GM13977 (cell line): ENCODE data around the gene C3orf80.
A peak's percentile ranks its signal among the peaks of the same experiment; 100 is the strongest.
"Not testable (repeated sequence)": the region's sequence is repeated elsewhere in the genome, so short reads cannot be mapped to it uniquely, and the experiment has no call there.

Experiments
- DNase-seq: peaks from one replicate; pipeline ENCODE4 v3.0.0; 2012; ENCODE audit warnings: low spot score
- in situ Hi-C: fragments of 300-500 bp; cut with MboI; formaldehyde crosslinking; loops from one replicate; pipeline ENCODE4 v1.12.0; 2022; ENCODE audit warnings: low sequenced_read_pairs, low pct_unique_long_range_greater_than_20kb, mixed read lengths, inconsistent platforms; ENCODE audit not compliant: unreplicated experiment
- TF ChIP-seq, protein P1 (sequence below): IDR thresholded peaks from 2 replicates; pipeline ENCODE4 v1.5.1; 2012; ENCODE audit warnings: mild to moderate bottlenecking, control low read depth; ENCODE audit not compliant: insufficient read depth; ENCODE audit errors: extremely low read depth, missing control alignments

The C3orf80 gene

DNA sequence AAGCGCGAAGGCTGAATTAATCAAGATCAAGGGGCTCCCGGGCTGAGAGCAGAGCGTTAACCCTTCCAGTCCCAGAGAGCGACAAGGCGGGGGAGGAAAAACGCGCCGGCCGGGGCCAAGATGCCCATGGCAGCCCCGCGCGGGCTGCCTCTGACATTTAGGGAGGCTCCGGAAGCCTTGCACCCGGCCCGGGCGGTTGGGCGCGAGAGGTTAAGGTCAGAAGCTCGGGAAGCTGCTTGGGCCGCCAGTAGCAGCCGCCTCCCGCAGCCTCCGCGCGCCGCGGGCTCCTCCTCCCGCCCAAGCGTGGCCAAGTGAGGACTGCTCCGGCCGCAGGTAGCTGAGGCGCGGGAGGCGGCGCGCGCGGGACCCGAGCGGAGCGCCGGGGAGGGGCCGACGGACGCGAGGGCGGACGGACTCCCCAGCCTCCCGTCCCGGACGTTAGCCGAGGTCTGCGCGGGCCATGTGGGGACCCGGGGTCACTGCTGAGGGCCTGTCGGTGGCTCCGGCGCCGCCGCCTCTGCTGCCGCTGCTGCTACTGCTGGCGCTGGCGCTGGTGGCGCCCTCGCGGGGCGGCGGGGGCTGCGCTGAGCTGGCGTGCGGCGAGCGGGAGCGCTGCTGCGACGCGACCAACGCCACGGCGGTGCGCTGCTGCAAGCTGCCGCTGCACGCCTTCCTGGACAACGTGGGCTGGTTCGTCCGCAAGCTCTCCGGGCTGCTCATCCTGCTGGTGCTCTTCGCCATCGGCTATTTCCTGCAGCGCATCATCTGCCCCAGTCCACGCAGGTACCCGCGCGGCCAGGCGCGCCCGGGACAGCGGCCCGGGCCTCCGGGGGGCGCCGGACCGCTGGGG, at the start of gene C3orf80:
TSS of gene C3orf80 (plus strand) at position 247 of the 850 bp plus-strand sequence. CDS start at position 461, 214 bp downstream.
- peak; percentile 73 for DNase-seq
- in situ Hi-C loops: no loop called here
- TF ChIP-seq, protein P1, sequence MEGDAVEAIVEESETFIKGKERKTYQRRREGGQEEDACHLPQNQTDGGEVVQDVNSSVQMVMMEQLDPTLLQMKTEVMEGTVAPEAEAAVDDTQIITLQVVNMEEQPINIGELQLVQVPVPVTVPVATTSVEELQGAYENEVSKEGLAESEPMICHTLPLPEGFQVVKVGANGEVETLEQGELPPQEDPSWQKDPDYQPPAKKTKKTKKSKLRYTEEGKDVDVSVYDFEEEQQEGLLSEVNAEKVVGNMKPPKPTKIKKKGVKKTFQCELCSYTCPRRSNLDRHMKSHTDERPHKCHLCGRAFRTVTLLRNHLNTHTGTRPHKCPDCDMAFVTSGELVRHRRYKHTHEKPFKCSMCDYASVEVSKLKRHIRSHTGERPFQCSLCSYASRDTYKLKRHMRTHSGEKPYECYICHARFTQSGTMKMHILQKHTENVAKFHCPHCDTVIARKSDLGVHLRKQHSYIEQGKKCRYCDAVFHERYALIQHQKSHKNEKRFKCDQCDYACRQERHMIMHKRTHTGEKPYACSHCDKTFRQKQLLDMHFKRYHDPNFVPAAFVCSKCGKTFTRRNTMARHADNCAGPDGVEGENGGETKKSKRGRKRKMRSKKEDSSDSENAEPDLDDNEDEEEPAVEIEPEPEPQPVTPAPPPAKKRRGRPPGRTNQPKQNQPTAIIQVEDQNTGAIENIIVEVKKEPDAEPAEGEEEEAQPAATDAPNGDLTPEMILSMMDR: peak; percentile 42

DNA sequence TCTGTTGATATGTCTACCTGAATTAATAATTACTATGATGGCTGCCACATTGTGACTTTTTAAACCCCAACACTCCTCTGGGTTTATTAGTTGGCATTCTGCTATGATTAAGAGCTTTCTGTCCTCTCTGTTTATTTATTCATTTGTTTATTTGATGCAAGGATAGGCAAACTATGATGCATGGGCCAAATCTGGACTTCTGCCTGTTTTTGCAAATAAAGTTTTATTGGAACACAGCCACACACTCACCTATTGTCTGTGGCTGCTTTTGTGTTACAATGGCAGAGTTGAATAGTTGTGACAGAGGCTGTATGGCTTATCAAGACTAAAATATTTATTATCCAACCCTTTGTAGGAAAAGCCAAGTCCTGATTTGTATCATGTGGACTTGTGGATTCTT, 48.3 kb upstream of the C3orf80 start:
- in situ Hi-C loops: no loop called here
- DNase-seq: no peak
- TF ChIP-seq, protein P1: no peak

DNA sequence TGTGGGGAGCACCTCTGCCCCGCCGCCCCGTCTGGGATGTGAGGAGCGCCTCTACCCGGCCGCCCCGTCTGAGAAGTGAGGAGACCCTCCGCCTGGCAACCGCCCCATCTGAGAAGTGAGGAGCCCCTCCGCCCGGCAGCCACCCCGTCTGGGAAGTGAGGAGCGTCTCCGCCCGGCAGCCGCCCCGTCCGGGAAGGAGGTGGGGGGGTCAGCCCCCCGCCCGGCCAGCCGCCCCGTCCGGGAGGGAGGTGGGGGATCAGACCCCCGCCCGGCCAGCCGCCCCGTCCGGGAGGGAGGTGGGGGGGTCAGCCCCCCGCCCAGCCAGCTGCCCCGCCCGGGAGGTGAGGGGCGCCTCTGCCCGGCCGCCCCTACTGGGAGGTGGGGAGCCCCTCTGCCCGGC, 46.6 kb upstream of the C3orf80 start:
- DNase-seq, in situ Hi-C loops: not testable (repeated sequence)

DNA sequence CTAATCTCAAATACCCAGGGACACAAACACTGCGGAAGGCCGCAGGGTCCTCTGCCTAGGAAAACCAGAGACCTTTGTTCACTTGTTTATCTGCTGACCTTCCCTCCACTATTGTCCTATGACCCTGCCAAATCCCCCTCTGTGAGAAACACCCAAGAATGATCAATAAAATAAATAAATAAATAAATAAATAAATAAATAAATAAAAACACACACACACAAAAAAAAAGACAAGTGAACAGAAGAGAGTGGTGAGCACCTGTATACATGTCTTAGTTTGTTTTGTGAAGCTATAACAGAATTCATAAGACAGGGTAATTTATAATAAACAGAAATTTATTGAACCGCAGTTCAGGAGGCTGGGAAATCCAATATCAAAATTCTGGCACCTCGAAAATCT, 45.8 kb upstream of the C3orf80 start:
- in situ Hi-C loops, DNase-seq: not testable (repeated sequence)

DNA sequence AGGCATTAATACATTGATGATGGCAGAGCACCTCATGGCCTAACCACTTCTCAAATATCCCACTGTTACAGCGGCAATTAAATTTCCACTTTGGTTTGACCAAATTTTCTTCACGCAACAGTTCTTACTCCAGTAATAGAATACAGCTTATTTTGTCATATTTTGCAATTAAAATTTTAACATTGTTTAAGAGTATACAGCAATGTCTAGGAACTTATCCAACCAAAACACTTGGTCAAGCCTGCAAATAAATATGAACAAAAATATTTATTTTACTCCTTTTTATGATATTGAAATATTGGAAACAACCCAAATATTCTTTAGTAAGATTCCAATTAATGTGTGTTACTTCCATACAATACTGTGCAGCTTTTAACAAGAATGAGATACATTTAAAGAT, 45.3 kb upstream of the C3orf80 start:
- no peak for DNase-seq
- TF ChIP-seq, protein P1: no peak
- in situ Hi-C loops: no loop called here

DNA sequence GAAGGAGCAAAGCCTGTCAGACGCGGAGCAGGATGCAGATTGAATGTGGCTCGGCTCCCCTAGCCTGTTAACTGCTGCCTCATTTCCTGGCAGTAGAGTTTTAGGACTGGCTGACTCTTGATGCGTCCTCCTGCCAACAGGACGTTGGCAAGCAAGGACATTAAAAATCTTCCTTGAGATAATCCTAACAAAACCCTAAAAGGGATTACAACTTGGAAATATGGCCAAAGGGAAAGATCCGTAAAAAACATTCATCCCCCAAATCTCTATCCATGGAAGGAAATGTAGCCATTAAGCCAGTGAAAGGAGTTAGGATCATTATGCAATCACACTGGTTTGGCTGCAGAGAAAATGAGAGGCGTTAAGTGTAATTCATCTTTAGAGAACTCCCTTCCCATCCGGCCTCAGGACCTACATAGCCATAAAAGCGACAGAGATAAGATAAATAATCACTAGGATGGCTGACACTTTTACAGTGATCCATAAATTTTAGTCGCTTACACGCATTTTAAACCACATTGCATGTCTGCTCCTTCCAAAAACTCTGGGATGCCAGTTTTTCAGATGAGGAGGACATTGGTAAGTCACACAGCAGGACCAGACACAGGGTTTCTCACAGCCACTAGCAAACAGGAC, 44.5 kb upstream of the C3orf80 start:
- in situ Hi-C loops: no loop called here
- TF ChIP-seq, protein P1: no peak
- no peak for DNase-seq

DNA sequence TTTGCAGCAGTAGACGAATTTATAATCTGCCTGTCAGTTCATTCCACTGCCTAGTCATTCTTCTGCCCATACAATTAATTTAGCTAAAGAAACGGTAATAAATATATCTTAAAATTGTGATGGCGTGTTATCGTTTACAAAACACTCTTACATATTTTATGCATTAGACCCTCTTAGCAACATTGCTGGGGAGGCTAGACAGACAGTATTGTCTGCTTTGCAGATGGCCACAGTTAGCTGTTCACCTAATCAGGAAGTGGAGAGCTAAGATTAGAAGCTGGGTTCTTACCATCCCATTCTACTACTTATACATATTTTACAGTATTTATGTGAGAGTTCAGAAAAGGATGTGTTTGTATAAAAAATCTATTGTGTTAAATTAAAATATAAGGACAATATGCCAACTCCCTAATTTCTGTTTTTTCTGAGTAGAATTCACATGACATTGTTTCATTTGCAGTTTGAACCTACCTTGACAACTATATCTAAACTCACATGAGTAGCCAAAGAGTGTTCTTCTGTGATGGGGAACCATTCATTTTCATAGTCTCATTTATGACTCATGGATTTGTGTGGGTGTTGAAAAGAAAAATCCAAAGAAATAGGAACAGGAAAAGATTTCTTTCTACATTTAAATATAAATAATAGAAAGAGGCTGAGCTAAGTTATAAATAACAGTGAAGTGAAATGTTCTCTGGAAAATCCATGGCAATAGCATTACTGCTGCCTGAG, 41.7 kb upstream of the C3orf80 start:
- TF ChIP-seq, protein P1: no peak
- in situ Hi-C loops: no loop called here
- no peak for DNase-seq
